SU-DHL-6 (cell line): ENCODE measurements around the gene CXCL11.

ENCODE experiments used
- CTCF ChIP-seq: fragments of 200-600 bp; sonication (generic); IDR thresholded peaks from one replicate; pipeline ENCODE4 v1.5.1; 2017; ENCODE audit warnings: antibody characterized with exemption, mild to moderate bottlenecking, low read length, moderate library complexity; ENCODE audit not compliant: insufficient read depth, poor library complexity, severe bottlenecking
- EZH2phosphoT487 ChIP-seq: fragments of 200-600 bp; sonication (generic), shearing (Covaris generic); conservative IDR thresholded peaks from 2 replicates; pipeline ENCODE4 v1.6.1; 2018; ENCODE audit warnings: mild to moderate bottlenecking, antibody characterized with exemption, low read length, moderate library complexity, mixed read lengths

- TF ChIP-seq CTCF (no peak), EZH2phosphoT487 (no peak)
Measured at GRCh38 chr4:76000279-76000678, 35.6 kb downstream of the CXCL11 start.
